BJ (cell line): ENCODE results near the gene OR2B6. TPM values are rescaled to one million over a fixed set of nuclear protein-coding genes. Genes with fewer than 3 reads are reported as not detected.

Experiments
- CTCF ChIA-PET: fragments of 350-600 bp; formaldehyde crosslinking; extraction: SDS; loops from one replicate; lab custom pipeline; 2021; ENCODE audit warnings: antibody characterized with exemption, inconsistent platforms; lab: Yijun Ruan, JAX
- POLR2A ChIA-PET: fragments of 300-600 bp; sonication (Branson Sonifier 250); formaldehyde crosslinking; extraction: SDS; loops from one replicate; lab custom pipeline; 2021; ENCODE audit warnings: antibody characterized with exemption; lab: Charles Lee
- DNase-seq: peaks from one replicate; pipeline ENCODE4 v3.0.0-alpha.2; 2011; ENCODE audit warnings: low read depth
- H3K27me3 ChIP-seq: 2 replicates; pipeline ENCODE4 v1.6.0; 2011; ENCODE audit warnings: low read length; ENCODE audit not compliant: control insufficient read depth, insufficient read depth
- H3K36me3 ChIP-seq: 2 replicates; pipeline ENCODE4 v1.5.1; 2011; ENCODE audit warnings: low read length; ENCODE audit not compliant: control insufficient read depth, insufficient read depth
- H3K4me3 ChIP-seq: 2 replicates; pipeline ENCODE4 v1.5.1; 2011; ENCODE audit warnings: low read depth, mild to moderate bottlenecking, control low read depth, low read length
- CTCF ChIP-seq: IDR thresholded peaks from 2 replicates; pipeline ENCODE4 v1.5.1; 2011; ENCODE audit warnings: low read depth, mild to moderate bottlenecking, control low read depth, inconsistent platforms, low read length, moderate library complexity; ENCODE audit not compliant: insufficient read depth
- polyA plus RNA-seq: library from polyadenylated mRNA; depleted of rRNA; stranded (reverse); fragments of >200 nt; gene quantifications from 2 replicates; pipeline ENCODE4 v1.2.3, GENCODE V29; 2011

OR2B6 gene
- polyA plus RNA-seq, 1 experiment: 0.09 TPM

GRCh38 chr6:27977387-27977786 lies 20.3 kb downstream of the OR2B6 start:
- H3K36me3 ChIP-seq: no peaks in the 10 kb centered on the region
- ChIA-PET POLR2A (no interaction called here), CTCF (interaction anchor here (0.6 kb wide), 1 partner anchor 395 kb away, joined by 3 read pairs; no protein-coding TSS in a partner anchor)
- TF ChIP-seq CTCF: no peak
- no peaks in the 10 kb centered on the region for H3K27me3 ChIP-seq
- no peak for DNase-seq
- no peak overlapping the region for H3K4me3 ChIP-seq

DNA sequence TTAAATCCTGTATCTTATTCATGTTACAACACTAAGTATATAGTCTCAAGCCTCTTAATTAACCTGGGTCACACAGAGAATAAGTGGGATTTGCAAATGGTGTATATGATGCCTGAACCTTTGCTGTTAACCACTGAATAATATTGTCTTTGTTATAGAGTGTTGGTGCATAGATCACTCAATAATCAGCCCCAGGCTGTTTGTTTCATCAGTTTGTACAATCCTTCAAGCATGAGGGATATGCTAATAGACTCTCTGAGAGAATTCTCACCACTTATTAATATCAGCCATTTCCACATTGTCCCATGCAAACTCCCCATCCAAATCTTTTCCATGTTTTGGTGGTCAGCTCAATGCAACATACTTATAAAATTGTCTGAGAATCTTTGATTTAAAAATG lies 21.7 kb downstream of the OR2B6 start:
- DNase-seq: no peak
- no peak for TF ChIP-seq CTCF
- POLR2A ChIA-PET: no interaction called here
- Histone ChIP-seq H3K27me3 (no peaks in the 10 kb centered on the region), H3K4me3 (no peak overlapping the region), H3K36me3 (no peaks in the 10 kb centered on the region)
- CTCF ChIA-PET: no interaction called here

GRCh38 chr6:27980111-27980510 lies 23.1 kb downstream of the OR2B6 start:
- CTCF ChIA-PET: no interaction called here
- H3K4me3 ChIP-seq: no peak overlapping the region
- TF ChIP-seq CTCF: no peak
- DNase-seq: no peak
- H3K36me3 ChIP-seq: no peaks in the 10 kb centered on the region
- POLR2A ChIA-PET: no interaction called here
- no peaks in the 10 kb centered on the region for H3K27me3 ChIP-seq

- peak; percentile 3 for DNase-seq
- Histone ChIP-seq H3K27me3 (no peaks in the 10 kb centered on the region), H3K36me3 (no peaks in the 10 kb centered on the region), H3K4me3 (no peak overlapping the region)
- POLR2A ChIA-PET: no interaction called here
- TF ChIP-seq CTCF: no peak
- CTCF ChIA-PET: no interaction called here
Observed at GRCh38 chr6:27986928-27987725, 30.1 kb downstream of the OR2B6 start.

GRCh38 chr6:27994616-27995015 lies 37.6 kb downstream of the OR2B6 start:
- DNase-seq: peak; percentile 1
- no peak for TF ChIP-seq CTCF
- Histone ChIP-seq H3K4me3 (no peak overlapping the region), H3K36me3 (no peaks in the 10 kb centered on the region), H3K27me3 (no peaks in the 10 kb centered on the region)
- ChIA-PET CTCF (interaction anchor here (1.6 kb wide), 1 partner anchor 13 kb away, joined by 4 read pairs; no protein-coding TSS in a partner anchor), POLR2A (no interaction called here)
